PC-3 (cell line): Measurements from ENCODE around the gene EHBP1.

ENCODE experiments used
- EZH2 ChIP-seq: fragments of 300-600 bp; sonication (generic); IDR thresholded peaks from one replicate; pipeline ENCODE4 v1.6.1; 2017; ENCODE audit warnings: antibody characterized with exemption, mild to moderate bottlenecking, low read length; ENCODE audit not compliant: unreplicated experiment
- TF ChIP-seq, protein P1 (sequence below): fragments of 300-600 bp; sonication (generic); conservative IDR thresholded peaks from 2 replicates; pipeline ENCODE4 v1.5.1; 2017; ENCODE audit warnings: antibody characterized with exemption, low read depth, mild to moderate bottlenecking, low read length

DNA sequence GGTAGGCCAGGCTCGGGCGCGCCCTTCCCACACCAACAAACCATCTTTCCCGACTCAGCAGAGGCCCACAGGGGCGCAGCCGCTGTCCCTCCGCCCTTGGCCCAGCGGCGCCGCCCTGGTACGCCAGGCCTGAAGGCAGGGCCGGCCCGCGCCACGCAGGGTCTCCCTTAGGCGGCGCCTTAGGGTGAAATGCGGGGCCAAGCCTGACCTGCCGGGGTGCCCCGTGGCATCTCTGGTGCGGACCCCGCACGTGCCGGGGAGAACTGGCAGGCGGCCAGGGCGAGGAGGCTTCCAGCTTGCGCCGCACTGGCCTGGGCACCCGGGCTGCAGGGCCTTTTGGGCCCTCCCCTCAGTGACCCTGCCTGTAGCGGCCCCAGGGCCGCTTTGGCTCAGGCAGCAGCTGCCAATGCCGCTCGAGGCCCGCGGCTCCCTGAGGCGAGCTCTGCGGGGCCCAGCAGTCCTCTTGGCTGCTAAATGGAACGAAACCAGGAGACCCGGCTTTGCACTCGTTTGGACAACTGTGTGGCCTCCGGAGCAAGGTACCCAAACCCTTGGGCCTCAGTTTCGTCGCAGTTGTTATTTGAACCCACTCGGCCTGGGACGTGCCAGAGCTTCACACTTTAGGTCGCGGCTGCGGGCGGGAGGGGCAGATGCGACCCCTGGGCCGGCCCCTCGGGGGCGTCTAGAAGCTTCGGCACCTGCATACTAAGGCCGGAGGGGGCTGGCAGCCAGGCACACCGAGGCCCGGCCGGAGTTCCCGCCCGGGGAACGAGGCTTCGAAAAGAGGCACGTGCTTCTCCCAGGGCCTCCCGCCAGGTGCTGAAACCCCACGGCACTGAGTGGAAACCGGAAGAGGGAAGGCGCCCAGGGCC lies 353.6 kb downstream of the EHBP1 start:
- TF ChIP-seq, protein P1, sequence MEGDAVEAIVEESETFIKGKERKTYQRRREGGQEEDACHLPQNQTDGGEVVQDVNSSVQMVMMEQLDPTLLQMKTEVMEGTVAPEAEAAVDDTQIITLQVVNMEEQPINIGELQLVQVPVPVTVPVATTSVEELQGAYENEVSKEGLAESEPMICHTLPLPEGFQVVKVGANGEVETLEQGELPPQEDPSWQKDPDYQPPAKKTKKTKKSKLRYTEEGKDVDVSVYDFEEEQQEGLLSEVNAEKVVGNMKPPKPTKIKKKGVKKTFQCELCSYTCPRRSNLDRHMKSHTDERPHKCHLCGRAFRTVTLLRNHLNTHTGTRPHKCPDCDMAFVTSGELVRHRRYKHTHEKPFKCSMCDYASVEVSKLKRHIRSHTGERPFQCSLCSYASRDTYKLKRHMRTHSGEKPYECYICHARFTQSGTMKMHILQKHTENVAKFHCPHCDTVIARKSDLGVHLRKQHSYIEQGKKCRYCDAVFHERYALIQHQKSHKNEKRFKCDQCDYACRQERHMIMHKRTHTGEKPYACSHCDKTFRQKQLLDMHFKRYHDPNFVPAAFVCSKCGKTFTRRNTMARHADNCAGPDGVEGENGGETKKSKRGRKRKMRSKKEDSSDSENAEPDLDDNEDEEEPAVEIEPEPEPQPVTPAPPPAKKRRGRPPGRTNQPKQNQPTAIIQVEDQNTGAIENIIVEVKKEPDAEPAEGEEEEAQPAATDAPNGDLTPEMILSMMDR, result no peak
- TF ChIP-seq EZH2, result no peak
